Prostate gland (tissue), 2 donors: ENCODE measurements around the gene ACTN2.

Experiments
- POLR2AphosphoS5 ChIP-seq: sonication (generic); formaldehyde crosslinking; IDR thresholded peaks from one replicate; pipeline ENCODE4 v1.6.1; 2017; ENCODE audit warnings: antibody characterized with exemption
- TF ChIP-seq, protein P1 (sequence below), 4 experiments: fragments of 200-600 bp in 2 of 4; fragments of 450-650 bp in 2 of 4; sonication (generic) in 2 of 4; IDR thresholded peaks; 1 replicate in 3 of 4; 2 replicates in 1 of 4; pipeline ENCODE4 v1.5.1; 2016 to 2019; ENCODE audit warnings: antibody characterized with exemption in 4 of 4, mild to moderate bottlenecking in 2 of 4, moderate library complexity in 2 of 4

DNA sequence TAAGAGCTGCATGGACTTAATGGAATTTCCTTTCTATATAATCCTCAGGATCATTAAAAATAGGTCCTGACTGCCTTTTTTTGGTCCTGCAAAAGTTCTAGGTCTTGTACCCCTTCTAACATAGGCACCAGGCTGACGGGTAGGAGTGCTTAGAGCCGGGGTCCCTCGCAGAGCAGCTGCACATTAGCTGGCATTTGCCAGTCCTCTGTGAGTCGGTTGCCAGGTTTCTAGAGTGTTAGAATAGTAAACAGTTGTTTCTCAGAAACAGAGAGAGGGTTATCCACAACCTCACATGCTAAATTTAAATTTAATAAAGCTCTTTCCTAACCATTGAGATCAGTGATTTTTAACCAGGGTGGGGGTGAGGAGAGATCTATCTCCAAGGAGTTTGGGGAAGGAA, 46.6 kb upstream of the ACTN2 start:
- no peak for TF ChIP-seq POLR2AphosphoS5
- TF ChIP-seq, protein P1, sequence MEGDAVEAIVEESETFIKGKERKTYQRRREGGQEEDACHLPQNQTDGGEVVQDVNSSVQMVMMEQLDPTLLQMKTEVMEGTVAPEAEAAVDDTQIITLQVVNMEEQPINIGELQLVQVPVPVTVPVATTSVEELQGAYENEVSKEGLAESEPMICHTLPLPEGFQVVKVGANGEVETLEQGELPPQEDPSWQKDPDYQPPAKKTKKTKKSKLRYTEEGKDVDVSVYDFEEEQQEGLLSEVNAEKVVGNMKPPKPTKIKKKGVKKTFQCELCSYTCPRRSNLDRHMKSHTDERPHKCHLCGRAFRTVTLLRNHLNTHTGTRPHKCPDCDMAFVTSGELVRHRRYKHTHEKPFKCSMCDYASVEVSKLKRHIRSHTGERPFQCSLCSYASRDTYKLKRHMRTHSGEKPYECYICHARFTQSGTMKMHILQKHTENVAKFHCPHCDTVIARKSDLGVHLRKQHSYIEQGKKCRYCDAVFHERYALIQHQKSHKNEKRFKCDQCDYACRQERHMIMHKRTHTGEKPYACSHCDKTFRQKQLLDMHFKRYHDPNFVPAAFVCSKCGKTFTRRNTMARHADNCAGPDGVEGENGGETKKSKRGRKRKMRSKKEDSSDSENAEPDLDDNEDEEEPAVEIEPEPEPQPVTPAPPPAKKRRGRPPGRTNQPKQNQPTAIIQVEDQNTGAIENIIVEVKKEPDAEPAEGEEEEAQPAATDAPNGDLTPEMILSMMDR (IDR thresholded peaks at IDR 0.05) = no peak
